Endodermal cell (in vitro differentiated cells): Measurements from ENCODE around the gene FYB2. TPM values are rescaled to one million over a fixed set of nuclear protein-coding genes. Genes with fewer than 3 reads are reported as not detected.

Experiments
- DNase-seq: peaks from one replicate; pipeline ENCODE4 v3.0.0-alpha.2; 2017
- H3K27ac ChIP-seq: 2 replicates; pipeline ENCODE4 v1.5.1; 2013; ENCODE audit warnings: mild to moderate bottlenecking, low read depth, low read length, moderate library complexity
- H3K27me3 ChIP-seq: 2 replicates; pipeline ENCODE4 v1.6.1; 2013; ENCODE audit warnings: mild to moderate bottlenecking, low read length, moderate library complexity; ENCODE audit not compliant: insufficient read depth, control insufficient read depth, poor library complexity, severe bottlenecking
- H3K36me3 ChIP-seq: 2 replicates; pipeline ENCODE4 v1.7.0; 2013; ENCODE audit warnings: mild to moderate bottlenecking, low read length, moderate library complexity; ENCODE audit not compliant: control insufficient read depth, insufficient read depth
- H3K4me1 ChIP-seq: one replicate; pipeline ENCODE4 v1.7.0; 2013; ENCODE audit warnings: low read length; ENCODE audit not compliant: control insufficient read depth, insufficient read depth
- H3K4me3 ChIP-seq: 2 replicates; pipeline ENCODE4 v1.5.1; 2013; ENCODE audit warnings: mild to moderate bottlenecking, low read length, moderate library complexity
- H3K9ac ChIP-seq: 2 replicates; pipeline ENCODE4 v1.6.1; 2013; ENCODE audit warnings: mild to moderate bottlenecking, low read length, moderate library complexity; ENCODE audit not compliant: poor library complexity, severe bottlenecking; ENCODE audit errors: extremely low read depth
- H3K9me3 ChIP-seq: 2 replicates; pipeline ENCODE4 v1.6.1; 2013; ENCODE audit warnings: mild to moderate bottlenecking, low read length, moderate library complexity; ENCODE audit not compliant: control insufficient read depth
- H3K27ac Mint-ChIP-seq: 2 replicates; pipeline ENCODE4 v1.8.0; 2020; ENCODE audit warnings: mixed read lengths
- H3K27me3 Mint-ChIP-seq: 2 replicates; pipeline ENCODE4 v1.8.0; 2021; ENCODE audit warnings: mild to moderate bottlenecking, mixed read lengths; ENCODE audit not compliant: insufficient read depth
- H3K36me3 Mint-ChIP-seq: 2 replicates; pipeline ENCODE4 v1.8.0; 2020; ENCODE audit warnings: low read depth, mixed read lengths
- H3K4me1 Mint-ChIP-seq: 2 replicates; pipeline ENCODE4 v1.8.0; 2020; ENCODE audit warnings: mixed read lengths
- H3K4me3 Mint-ChIP-seq: 2 replicates; pipeline ENCODE4 v1.8.0; 2020; ENCODE audit warnings: mild to moderate bottlenecking, moderate library complexity, mixed read lengths
- H3K9me3 Mint-ChIP-seq: 2 replicates; pipeline ENCODE4 v1.8.0; 2020; ENCODE audit warnings: mild to moderate bottlenecking, mixed read lengths
- CTCF ChIP-seq: fragments of 200-600 bp; sonication (generic); conservative IDR thresholded peaks from 2 replicates; pipeline ENCODE4 v1.5.0; 2021; ENCODE audit warnings: antibody characterized with exemption, mild to moderate bottlenecking
- WGBS, 2 experiments: methylation state at CpG; one replicate each; pipeline versions ENCODE4 v1.1.5 to v1.1.7; 2013; ENCODE audit warnings: missing lambda C conversion rate in 2 of 2, mixed read lengths in 1 of 2; ENCODE audit not compliant: insufficient coverage in 1 of 2, insufficient read length in 1 of 2; 5-methylcytosine and 5-hydroxymethylcytosine counted together
- total RNA-seq, 2 donors: library from RNA; stranded (reverse); fragmentation: NEBNext Ultra II Directional in 1 of 2; extraction: Animal tissue kit (Norgen Biotek cat#: 25700) in 1 of 2; gene quantifications; 2 replicates in 1 of 2; 3 replicates in 1 of 2; pipeline ENCODE4 v1.2.1, GENCODE V29; 2021

Gene FYB2
- total RNA-seq, 2 donors from 2014 or later: 8.2 to 12.0 TPM

GRCh38 chr1:56830052-56830451 is 10.8 kb upstream of the FYB2 start:
- Mint-ChIP-seq H3K36me3 (no peaks in the 10 kb centered on the region), H3K27me3 (peaks cover 14% of the 10 kb centered on the region), H3K4me3 (no peak overlapping the region), H3K27ac (no peak overlapping the region), H3K4me1 (peaks cover 8% of the 10 kb centered on the region), H3K9me3 (peaks cover 4% of the 10 kb centered on the region)
- Histone ChIP-seq H3K27ac (no peak overlapping the region), H3K27me3 (peaks cover 5% of the 10 kb centered on the region), H3K9me3 (no peaks in the 10 kb centered on the region), H3K9ac (no peak overlapping the region), H3K4me1 (peaks cover 5% of the 10 kb centered on the region), H3K36me3 (no peaks in the 10 kb centered on the region), H3K4me3 (no peak overlapping the region)
- no peak for TF ChIP-seq CTCF
- DNase-seq: no peak
- WGBS, 2 experiments: 89 to 100% methylated on average over 1 to 4 of the region's 4 CpGs

- H3K9me3 Mint-ChIP-seq: no peaks in the 10 kb centered on the region
- TF ChIP-seq CTCF: no peak
- no peaks in the 10 kb centered on the region for H3K36me3 ChIP-seq
- H3K4me1 ChIP-seq: no peaks in the 10 kb centered on the region
- no peak overlapping the region for H3K4me3 ChIP-seq
- no peak for DNase-seq
- H3K27ac ChIP-seq: no peak overlapping the region
- H3K9ac ChIP-seq: no peak overlapping the region
- peaks cover 5% of the 10 kb centered on the region for H3K27me3 ChIP-seq
- H3K4me1 Mint-ChIP-seq: peaks cover 8% of the 10 kb centered on the region
- H3K27me3 Mint-ChIP-seq: peaks cover 27% of the 10 kb centered on the region
- H3K36me3 Mint-ChIP-seq: no peaks in the 10 kb centered on the region
- no peaks in the 10 kb centered on the region for H3K9me3 ChIP-seq
- H3K4me3 Mint-ChIP-seq: no peak overlapping the region
- H3K27ac Mint-ChIP-seq: no peak overlapping the region
Measured at GRCh38 chr1:56827711-56828110, 8.5 kb upstream of the FYB2 start.

GRCh38 chr1:56825436-56825835 is 6.2 kb upstream of the FYB2 start:
- Mint-ChIP-seq H3K36me3 (no peaks in the 10 kb centered on the region), H3K27ac (no peak overlapping the region), H3K27me3 (peaks cover 27% of the 10 kb centered on the region), H3K4me3 (no peak overlapping the region), H3K4me1 (peaks cover 18% of the 10 kb centered on the region), H3K9me3 (no peaks in the 10 kb centered on the region)
- H3K4me1 ChIP-seq: peaks cover 12% of the 10 kb centered on the region
- no peaks in the 10 kb centered on the region for H3K9me3 ChIP-seq
- no peak overlapping the region for H3K27ac ChIP-seq
- H3K36me3 ChIP-seq: no peaks in the 10 kb centered on the region
- WGBS, 2 experiments: 80 to 85% methylated on average over 1 to 4 of the region's 4 CpGs
- TF ChIP-seq CTCF: no peak
- H3K9ac ChIP-seq: no peak overlapping the region
- no peak for DNase-seq
- peaks cover 5% of the 10 kb centered on the region for H3K27me3 ChIP-seq
- no peak overlapping the region for H3K4me3 ChIP-seq
